Subcutaneous adipose tissue (tissue), 4 donors: ENCODE data around the gene BTN2A1. TPM values are rescaled to one million over a fixed set of nuclear protein-coding genes. Genes with fewer than 3 reads are reported as not detected.

Source experiments
- total RNA-seq, 4 donors: library from RNA; depleted of rRNA; stranded (reverse); fragments of >200 nt; gene quantifications; one replicate each; pipeline ENCODE4 v1.1.0, GENCODE V29; 2016
- TF ChIP-seq, protein P1 (sequence below): fragments of 450-650 bp; IDR thresholded peaks from one replicate; pipeline ENCODE4 v1.5.1; 2016; ENCODE audit warnings: low read depth, mild to moderate bottlenecking, control low read depth, antibody characterized with exemption, moderate library complexity

The BTN2A1 gene
- total RNA-seq, 4 donors from 2014 or later: 11.6 to 20.7 (median 16.4) TPM

DNA sequence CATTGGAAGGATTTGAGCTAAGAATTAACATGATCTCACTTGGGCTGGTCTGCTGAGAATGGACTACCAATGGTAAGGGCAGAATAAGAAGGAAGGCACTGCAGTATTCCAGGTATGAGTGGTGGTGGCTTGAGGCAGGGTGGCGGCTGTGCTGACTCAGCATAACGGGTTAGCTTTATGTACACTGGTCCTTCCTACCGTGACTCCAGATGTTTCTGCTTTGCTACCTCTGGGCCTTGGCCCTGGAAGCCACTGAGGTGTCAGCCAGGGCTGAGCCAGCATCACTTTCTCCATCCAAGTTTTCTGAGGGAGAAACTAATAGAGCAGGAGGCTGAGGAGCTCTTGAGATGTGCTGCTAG is 30.3 kb upstream of the BTN2A1 start:
- TF ChIP-seq, protein P1, sequence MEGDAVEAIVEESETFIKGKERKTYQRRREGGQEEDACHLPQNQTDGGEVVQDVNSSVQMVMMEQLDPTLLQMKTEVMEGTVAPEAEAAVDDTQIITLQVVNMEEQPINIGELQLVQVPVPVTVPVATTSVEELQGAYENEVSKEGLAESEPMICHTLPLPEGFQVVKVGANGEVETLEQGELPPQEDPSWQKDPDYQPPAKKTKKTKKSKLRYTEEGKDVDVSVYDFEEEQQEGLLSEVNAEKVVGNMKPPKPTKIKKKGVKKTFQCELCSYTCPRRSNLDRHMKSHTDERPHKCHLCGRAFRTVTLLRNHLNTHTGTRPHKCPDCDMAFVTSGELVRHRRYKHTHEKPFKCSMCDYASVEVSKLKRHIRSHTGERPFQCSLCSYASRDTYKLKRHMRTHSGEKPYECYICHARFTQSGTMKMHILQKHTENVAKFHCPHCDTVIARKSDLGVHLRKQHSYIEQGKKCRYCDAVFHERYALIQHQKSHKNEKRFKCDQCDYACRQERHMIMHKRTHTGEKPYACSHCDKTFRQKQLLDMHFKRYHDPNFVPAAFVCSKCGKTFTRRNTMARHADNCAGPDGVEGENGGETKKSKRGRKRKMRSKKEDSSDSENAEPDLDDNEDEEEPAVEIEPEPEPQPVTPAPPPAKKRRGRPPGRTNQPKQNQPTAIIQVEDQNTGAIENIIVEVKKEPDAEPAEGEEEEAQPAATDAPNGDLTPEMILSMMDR: no peak

DNA sequence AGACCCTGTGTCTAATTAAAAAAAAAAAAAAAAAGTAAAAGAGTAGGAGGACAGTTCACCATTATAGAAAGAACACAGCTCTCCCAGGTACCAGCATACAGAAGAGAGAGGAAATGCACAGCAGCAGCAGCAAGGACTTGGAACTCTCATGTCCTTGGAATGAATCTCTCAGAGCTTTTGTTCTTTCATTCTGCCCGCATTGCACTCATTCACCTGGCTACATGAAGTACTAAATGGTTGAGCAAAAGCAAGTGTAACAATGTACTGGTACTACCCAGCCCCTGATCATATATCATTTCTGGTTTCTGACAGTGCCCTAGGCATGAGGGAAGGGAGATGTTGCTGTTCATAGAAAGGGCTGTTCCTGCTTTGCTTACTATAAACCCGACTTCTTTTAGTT is 29.5 kb upstream of the BTN2A1 start:
- TF ChIP-seq, protein P1: no peak

DNA sequence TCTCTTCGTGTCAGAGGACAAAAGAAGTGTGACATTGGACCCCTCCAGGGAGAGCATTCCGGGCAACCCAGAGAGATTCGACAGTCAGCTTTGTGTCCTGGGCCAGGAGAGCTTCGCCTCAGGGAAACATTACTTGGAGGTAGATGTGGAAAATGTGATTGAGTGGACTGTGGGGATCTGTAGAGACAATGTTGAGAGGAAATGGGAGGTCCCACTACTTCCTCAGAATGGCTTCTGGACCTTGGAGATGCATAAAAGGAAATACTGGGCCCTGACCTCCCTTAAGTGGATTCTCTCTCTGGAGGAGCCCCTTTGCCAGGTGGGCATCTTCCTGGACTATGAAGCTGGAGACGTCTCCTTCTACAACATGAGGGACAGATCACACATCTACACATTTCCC is 27.0 kb upstream of the BTN2A1 start:
- TF ChIP-seq, protein P1: no peak

DNA sequence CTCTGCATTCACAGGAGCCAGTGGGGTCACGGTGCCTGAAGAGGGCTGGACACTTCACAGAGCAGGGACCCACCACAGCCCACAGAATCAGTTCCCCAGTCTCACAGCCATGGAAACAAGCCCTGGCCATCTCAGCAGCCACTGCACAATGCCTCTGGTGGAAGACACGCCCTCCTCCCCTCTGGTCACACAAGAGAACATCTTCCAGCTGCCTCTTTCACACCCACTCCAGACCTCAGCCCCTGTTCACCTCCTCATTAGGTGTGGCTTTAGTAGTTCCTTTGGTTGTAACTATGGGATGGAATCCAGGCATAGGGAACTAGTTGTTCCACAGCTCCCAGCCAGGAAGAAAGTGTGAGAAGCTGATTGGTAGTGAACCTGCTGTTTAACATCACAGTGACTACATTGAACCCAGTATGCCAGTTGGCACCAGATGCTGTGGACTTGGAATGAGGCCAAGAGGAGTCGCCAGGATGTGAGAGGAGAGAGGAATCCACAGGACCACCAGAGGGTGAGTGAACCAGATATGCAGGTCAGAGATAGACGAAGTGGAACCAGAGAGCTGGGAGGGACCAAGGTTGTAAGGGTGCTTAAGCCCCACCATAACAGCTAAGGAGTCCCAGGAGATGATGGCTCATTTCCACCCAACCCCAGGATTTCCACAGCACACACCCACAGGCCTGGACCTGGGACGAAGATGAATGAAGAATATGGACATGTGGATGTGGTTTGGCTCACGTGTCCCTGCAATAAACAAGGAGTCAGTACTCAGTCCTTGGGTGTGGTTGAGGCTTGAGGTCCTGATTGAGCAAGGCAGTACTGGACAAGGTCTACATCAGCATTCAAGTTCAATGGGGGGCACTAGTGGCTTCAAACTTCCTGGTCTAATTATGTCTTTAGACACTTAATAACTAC is 26.2 kb upstream of the BTN2A1 start:
- TF ChIP-seq, protein P1: no peak

DNA sequence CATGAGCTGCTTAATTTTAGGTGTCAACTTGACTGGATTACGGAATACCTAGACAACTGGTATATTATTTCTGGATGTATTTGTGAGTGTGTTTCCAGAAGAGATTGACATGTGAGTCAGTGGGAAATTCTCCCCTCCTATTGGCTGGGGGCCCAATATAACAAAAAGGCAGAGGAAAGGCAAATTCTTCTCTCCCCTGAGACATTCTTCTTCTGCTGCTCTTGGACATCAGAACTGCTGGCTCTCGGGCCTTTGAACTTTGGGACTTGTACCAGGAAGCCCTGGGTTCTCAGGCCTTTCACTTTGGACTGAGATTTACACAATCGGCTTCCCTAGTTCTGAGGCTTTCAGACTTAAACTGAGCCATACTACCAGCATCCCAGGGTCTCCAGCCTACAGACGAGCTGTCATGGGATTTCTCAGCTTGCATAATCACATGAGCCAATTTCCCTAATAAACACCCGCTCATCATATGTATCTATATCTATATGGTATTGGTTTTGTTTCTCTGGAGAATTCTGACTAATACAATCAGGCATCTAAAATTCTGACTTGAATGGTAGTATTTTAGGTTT is 25.0 kb upstream of the BTN2A1 start:
- TF ChIP-seq, protein P1: no peak

DNA sequence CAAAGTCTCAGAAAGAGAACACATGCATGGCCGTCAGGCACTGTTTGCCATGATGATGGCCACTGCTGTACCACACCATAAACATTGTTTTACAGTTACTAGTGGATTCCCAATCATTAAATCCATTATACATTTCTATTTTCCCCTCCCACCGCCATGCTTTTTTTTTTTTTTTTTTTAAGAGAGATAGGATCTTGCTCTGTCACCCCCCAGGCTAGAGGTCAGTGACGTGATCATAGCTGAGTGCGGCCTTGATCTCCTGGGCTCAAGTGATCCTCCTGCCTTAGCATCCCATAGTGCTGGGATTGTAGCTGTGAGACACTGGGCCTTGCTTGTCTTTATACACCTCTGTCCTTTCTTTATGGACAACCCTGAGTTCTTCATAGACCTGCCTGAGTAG is 21.7 kb upstream of the BTN2A1 start:
- TF ChIP-seq, protein P1: no peak

DNA sequence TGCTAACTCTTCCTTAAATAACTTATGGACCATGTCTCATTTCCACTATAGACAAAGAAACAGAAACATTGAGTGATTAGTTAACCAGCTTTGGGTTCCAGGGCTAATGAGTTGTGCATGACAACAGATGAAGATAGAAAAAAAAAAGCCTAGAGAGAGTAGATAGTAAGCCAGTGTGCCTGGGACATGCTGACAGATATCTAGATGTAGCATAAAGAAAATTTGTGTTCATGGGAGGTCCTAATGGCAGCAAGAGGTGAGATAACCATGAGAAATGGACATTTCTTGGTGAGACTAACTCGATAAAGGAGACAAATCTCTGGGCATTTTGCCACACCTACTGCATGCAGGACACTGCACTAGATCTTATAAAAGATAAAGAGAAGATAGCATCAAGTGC is 20.2 kb upstream of the BTN2A1 start:
- TF ChIP-seq, protein P1: no peak
